Karpas-422 (cell line): ENCODE measurements around the gene BRAF. TPM values are rescaled to one million over a fixed set of nuclear protein-coding genes. Genes with fewer than 3 reads are reported as not detected.

Source experiments
- DNase-seq: peaks from one replicate; pipeline ENCODE4 v3.0.0-alpha.2; 2015
- H2AFZ ChIP-seq: fragments of 200-600 bp; sonication (generic); 2 replicates; pipeline ENCODE4 v1.6.1; 2014; ENCODE audit warnings: antibody characterized with exemption, low read length, mixed read lengths
- H3K27ac ChIP-seq: fragments of 200-600 bp; sonication (generic); 2 replicates; pipeline ENCODE4 v1.5.1; 2014; ENCODE audit warnings: mild to moderate bottlenecking, low read length, moderate library complexity
- H3K27me3 ChIP-seq: fragments of 200-600 bp; sonication (generic); 2 replicates; pipeline ENCODE4 v1.6.1; 2014; ENCODE audit warnings: low read length, mixed read lengths
- H3K36me3 ChIP-seq: fragments of 200-600 bp; sonication (generic); 2 replicates; pipeline ENCODE4 v1.6.1; 2014; ENCODE audit warnings: low read length, mixed read lengths; ENCODE audit not compliant: insufficient read depth
- H3K4me1 ChIP-seq: fragments of 200-600 bp; sonication (generic); 2 replicates; pipeline ENCODE4 v1.6.1; 2014; ENCODE audit warnings: mild to moderate bottlenecking, low read length, mixed read lengths
- H3K4me2 ChIP-seq: fragments of 200-600 bp; sonication (generic); 2 replicates; pipeline ENCODE4 v1.6.1; 2014; ENCODE audit warnings: low read length, low read depth, mild to moderate bottlenecking; ENCODE audit not compliant: poor library complexity, severe bottlenecking
- H3K4me3 ChIP-seq: fragments of 200-600 bp; sonication (generic); 2 replicates; pipeline ENCODE4 v1.5.1; 2014; ENCODE audit warnings: mild to moderate bottlenecking, antibody characterized with exemption, low read length, mixed read lengths
- H3K79me2 ChIP-seq: fragments of 200-600 bp; sonication (generic); 2 replicates; pipeline ENCODE4 v1.6.1; 2014; ENCODE audit warnings: mild to moderate bottlenecking, low read length, mixed read lengths
- H3K9ac ChIP-seq: fragments of 200-600 bp; sonication (generic); 2 replicates; pipeline ENCODE4 v1.6.0; 2014; ENCODE audit warnings: low read length
- H3K9me2 ChIP-seq: fragments of 200-600 bp; sonication (generic), shearing (Covaris generic); replicated peaks from 2 replicates; pipeline ENCODE4 v1.6.0; 2014; ENCODE audit warnings: mild to moderate bottlenecking, low read length, moderate library complexity; ENCODE audit not compliant: insufficient read depth
- H3K9me3 ChIP-seq: fragments of 300-700, 200-600 bp; sonication (generic); 2 replicates; pipeline ENCODE4 v1.6.1; 2014; ENCODE audit warnings: low read length, mixed read lengths
- H4K20me1 ChIP-seq: fragments of 200-600 bp; sonication (generic); 2 replicates; pipeline ENCODE4 v1.6.1; 2014; ENCODE audit warnings: mild to moderate bottlenecking, antibody characterized with exemption, low read length, low read depth; ENCODE audit not compliant: insufficient read depth
- total RNA-seq: library from RNA; depleted of rRNA; stranded (reverse); fragments of >200 nt; shearing (Covaris generic); gene quantifications from 2 replicates; pipeline ENCODE4 v1.2.3, GENCODE V29; 2014; ENCODE audit warnings: low replicate concordance

Gene BRAF
- total RNA-seq, 1 experiment from 2014 or later, result 72.6 TPM

GRCh38 chr7:140924019-140924820 is 509 bp downstream of the BRAF start:
- peaks cover 57% of the 10 kb centered on the region for H3K79me2 ChIP-seq
- peak overlapping the region; percentile 85 for H3K4me2 ChIP-seq
- H3K36me3 ChIP-seq, result peaks cover 4% of the 10 kb centered on the region; the same call in 1 of the 2 replicates
- H2AFZ ChIP-seq, result peak overlapping the region; percentile 68; the same call in 1 of the 2 replicates
- H4K20me1 ChIP-seq, result no peaks in the 10 kb centered on the region; the same call in 1 of the 2 replicates
- no peaks in the 10 kb centered on the region for H3K27me3 ChIP-seq
- peaks cover 34% of the 10 kb centered on the region for H3K4me1 ChIP-seq
- H3K27ac ChIP-seq, result peak overlapping the region; percentile 73
- no peaks in the 10 kb centered on the region for H3K9me2 ChIP-seq
- peak overlapping the region; percentile 93 for H3K9ac ChIP-seq
- peak overlapping the region; percentile 93 for H3K4me3 ChIP-seq
- no peaks in the 10 kb centered on the region for H3K9me3 ChIP-seq
- peak; percentile 87 for DNase-seq

- peaks cover 36% of the 10 kb centered on the region for H3K4me1 ChIP-seq
- peaks cover 5% of the 10 kb centered on the region; the same call in 1 of the 2 replicates for H3K36me3 ChIP-seq
- no peak overlapping the region for H2AFZ ChIP-seq
- H3K9ac ChIP-seq, result peak overlapping the region; percentile 93
- H3K27me3 ChIP-seq, result no peaks in the 10 kb centered on the region
- peaks cover 64% of the 10 kb centered on the region for H3K79me2 ChIP-seq
- H4K20me1 ChIP-seq, result no peaks in the 10 kb centered on the region; the same call in 1 of the 2 replicates
- H3K4me3 ChIP-seq, result peak overlapping the region; percentile 93
- H3K27ac ChIP-seq, result peak overlapping the region; percentile 73; the same call in 1 of the 2 replicates
- H3K9me2 ChIP-seq, result no peaks in the 10 kb centered on the region
- peak overlapping the region; percentile 85 for H3K4me2 ChIP-seq
- peak; percentile 58 for DNase-seq
- H3K9me3 ChIP-seq, result no peaks in the 10 kb centered on the region
These were observed 1.2 kb downstream of the BRAF start for GRCh38 chr7:140923358-140924006.

- H3K9ac ChIP-seq, result peak overlapping the region; percentile 93
- H3K27ac ChIP-seq, result peak overlapping the region; percentile 21; the same call in 1 of the 2 replicates
- peaks cover 71% of the 10 kb centered on the region for H3K79me2 ChIP-seq
- H4K20me1 ChIP-seq, result peaks cover 5% of the 10 kb centered on the region; the same call in 1 of the 2 replicates
- H3K4me3 ChIP-seq, result peak overlapping the region; percentile 93
- H3K4me1 ChIP-seq, result peaks cover 43% of the 10 kb centered on the region
- DNase-seq, result no peak
- H3K27me3 ChIP-seq, result no peaks in the 10 kb centered on the region
- H3K9me2 ChIP-seq, result no peaks in the 10 kb centered on the region
- peak overlapping the region; percentile 85 for H3K4me2 ChIP-seq
- no peaks in the 10 kb centered on the region for H3K9me3 ChIP-seq
- no peak overlapping the region for H2AFZ ChIP-seq
- H3K36me3 ChIP-seq, result peaks cover 5% of the 10 kb centered on the region; the same call in 1 of the 2 replicates
These were observed 1.9 kb downstream of the BRAF start for GRCh38 chr7:140922741-140923345.

GRCh38 chr7:140920745-140921144 is 4.0 kb downstream of the BRAF start:
- DNase-seq, result no peak
- Histone ChIP-seq H3K4me1 (peaks cover 49% of the 10 kb centered on the region), H3K9ac (no peak overlapping the region; the same call in 1 of the 2 replicates), H3K79me2 (peaks cover 92% of the 10 kb centered on the region), H3K27me3 (no peaks in the 10 kb centered on the region), H3K36me3 (peaks cover 5% of the 10 kb centered on the region; the same call in 1 of the 2 replicates), H4K20me1 (peaks cover 10% of the 10 kb centered on the region; the same call in 1 of the 2 replicates), H3K27ac (peak overlapping the region; percentile 32), H2AFZ (no peak overlapping the region), H3K4me3 (no peak overlapping the region), H3K4me2 (peak overlapping the region; percentile 85), H3K9me3 (no peaks in the 10 kb centered on the region), H3K9me2 (no peaks in the 10 kb centered on the region)

- Histone ChIP-seq H4K20me1 (peaks cover 10% of the 10 kb centered on the region; the same call in 1 of the 2 replicates), H3K9ac (no peak overlapping the region), H2AFZ (no peak overlapping the region), H3K9me3 (no peaks in the 10 kb centered on the region), H3K4me1 (peaks cover 47% of the 10 kb centered on the region), H3K9me2 (no peaks in the 10 kb centered on the region), H3K4me3 (no peak overlapping the region), H3K79me2 (peaks cover 100% of the 10 kb centered on the region), H3K27ac (peak overlapping the region; percentile 39), H3K36me3 (peaks cover 5% of the 10 kb centered on the region; the same call in 1 of the 2 replicates), H3K4me2 (peak overlapping the region; percentile 38), H3K27me3 (no peaks in the 10 kb centered on the region)
- no peak for DNase-seq
These were observed 6.5 kb downstream of the BRAF start for GRCh38 chr7:140918236-140918635.

- no peaks in the 10 kb centered on the region for H3K9me3 ChIP-seq
- H4K20me1 ChIP-seq, result peaks cover 14% of the 10 kb centered on the region; the same call in 1 of the 2 replicates
- H3K9ac ChIP-seq, result no peak overlapping the region
- H3K9me2 ChIP-seq, result no peaks in the 10 kb centered on the region
- H3K4me2 ChIP-seq, result peak overlapping the region; percentile 38
- peaks cover 100% of the 10 kb centered on the region for H3K79me2 ChIP-seq
- no peaks in the 10 kb centered on the region for H3K27me3 ChIP-seq
- H3K4me1 ChIP-seq, result peaks cover 39% of the 10 kb centered on the region
- peak overlapping the region; percentile 39 for H3K27ac ChIP-seq
- no peak overlapping the region for H3K4me3 ChIP-seq
- no peak for DNase-seq
- H2AFZ ChIP-seq, result no peak overlapping the region
- H3K36me3 ChIP-seq, result peaks cover 5% of the 10 kb centered on the region; the same call in 1 of the 2 replicates
These were observed 7.5 kb downstream of the BRAF start for GRCh38 chr7:140917258-140917657.

- no peaks in the 10 kb centered on the region for H3K9me2 ChIP-seq
- no peak overlapping the region for H3K4me3 ChIP-seq
- no peak overlapping the region for H3K9ac ChIP-seq
- no peaks in the 10 kb centered on the region for H3K9me3 ChIP-seq
- no peak overlapping the region for H2AFZ ChIP-seq
- DNase-seq, result no peak
- no peak overlapping the region for H3K27ac ChIP-seq
- peaks cover 14% of the 10 kb centered on the region; the same call in 1 of the 2 replicates for H4K20me1 ChIP-seq
- peaks cover 100% of the 10 kb centered on the region for H3K79me2 ChIP-seq
- H3K27me3 ChIP-seq, result no peaks in the 10 kb centered on the region
- H3K4me1 ChIP-seq, result peaks cover 38% of the 10 kb centered on the region
- H3K4me2 ChIP-seq, result no peak overlapping the region
- peaks cover 5% of the 10 kb centered on the region; the same call in 1 of the 2 replicates for H3K36me3 ChIP-seq
These were observed 8.7 kb downstream of the BRAF start for GRCh38 chr7:140915935-140916555.
